Occipital lobe (tissue), 3 donors: ENCODE measurements around the gene MRPL55. TPM values are rescaled to one million over a fixed set of nuclear protein-coding genes. Genes with fewer than 3 reads are reported as not detected.

ENCODE experiments used
- DNase-seq: peaks from one replicate; lab custom pipeline; 2025; lab: John Stamatoyannopoulos, UW
- small RNA-seq: library from RNA; depleted of rRNA; stranded (forward); fragments of <200 nt; gene quantifications from one replicate; pipeline ENCODE3, GENCODE V24; 2014
- total RNA-seq: library from RNA; depleted of rRNA; stranded (reverse); fragments of >200 nt; gene quantifications from one replicate; pipeline ENCODE4 v1.2.3, GENCODE V29; 2014

MRPL55 gene
- total RNA-seq, 1 donor from 2014 or later: 24.8 TPM

DNA sequence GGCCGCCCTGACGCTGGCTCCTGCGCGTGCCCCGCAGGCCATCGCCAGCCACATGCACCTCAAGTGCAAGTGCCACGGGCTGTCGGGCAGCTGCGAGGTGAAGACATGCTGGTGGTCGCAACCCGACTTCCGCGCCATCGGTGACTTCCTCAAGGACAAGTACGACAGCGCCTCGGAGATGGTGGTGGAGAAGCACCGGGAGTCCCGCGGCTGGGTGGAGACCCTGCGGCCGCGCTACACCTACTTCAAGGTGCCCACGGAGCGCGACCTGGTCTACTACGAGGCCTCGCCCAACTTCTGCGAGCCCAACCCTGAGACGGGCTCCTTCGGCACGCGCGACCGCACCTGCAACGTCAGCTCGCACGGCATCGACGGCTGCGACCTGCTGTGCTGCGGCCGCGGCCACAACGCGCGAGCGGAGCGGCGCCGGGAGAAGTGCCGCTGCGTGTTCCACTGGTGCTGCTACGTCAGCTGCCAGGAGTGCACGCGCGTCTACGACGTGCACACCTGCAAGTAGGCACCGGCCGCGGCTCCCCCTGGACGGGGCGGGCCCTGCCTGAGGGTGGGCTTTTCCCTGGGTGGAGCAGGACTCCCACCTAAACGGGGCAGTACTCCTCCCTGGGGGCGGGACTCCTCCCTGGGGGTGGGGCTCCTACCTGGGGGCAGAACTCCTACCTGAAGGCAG lies 50.0 kb downstream of the MRPL55 start:
- no peak for DNase-seq

DNA sequence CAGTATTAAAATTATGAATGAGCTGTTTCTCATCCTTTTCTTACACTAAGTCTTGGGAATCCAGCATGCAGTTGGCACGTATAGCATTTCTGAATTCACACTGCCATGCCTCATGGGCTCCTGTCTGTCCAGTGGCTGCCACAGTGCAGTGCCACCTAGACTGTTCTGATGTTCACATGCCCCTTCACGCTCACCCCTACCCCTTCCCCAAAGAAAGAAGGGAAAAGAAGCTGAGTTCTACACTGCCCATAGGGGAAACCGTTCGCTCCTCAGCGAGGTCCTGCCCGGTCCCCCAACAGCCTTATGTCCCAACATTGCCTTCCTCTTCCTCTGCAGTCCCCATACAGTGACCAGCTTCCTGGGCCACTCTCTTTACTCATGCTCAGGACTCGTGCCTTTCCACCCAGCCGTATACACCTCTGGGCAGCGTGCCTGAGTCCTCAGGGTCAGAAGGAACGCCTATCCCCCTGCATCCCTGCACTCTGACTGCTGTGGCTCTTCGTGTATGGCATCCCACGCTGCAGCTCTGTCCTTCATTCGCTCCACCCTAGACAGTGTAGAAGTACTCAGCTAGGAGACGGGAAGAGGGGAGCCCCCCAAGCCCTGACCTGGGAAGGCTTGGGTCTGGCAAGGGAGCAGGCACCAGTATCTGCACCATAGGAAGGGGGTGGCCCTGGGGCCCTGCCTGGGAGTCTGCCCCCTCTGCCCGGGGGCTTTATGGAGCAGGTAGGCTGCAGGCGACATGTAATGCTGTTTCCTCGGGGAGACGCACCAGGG lies 50.7 kb downstream of the MRPL55 start:
- no peak for DNase-seq

Small RNA genes within 50 kb of the gene (small RNA-seq; reads per million reads assigned to genes)
- gene AL359510.1: not detected

Other genes with a start within 250 kb of the MRPL55 start
- 1.9 TPM for gene WNT9A, start 161.4 kb downstream of the MRPL55 start, total RNA-seq
- gene WNT3A, start 102.3 kb downstream of the MRPL55 start, total RNA-seq: not detected
- 96.2 TPM for gene ARF1, start 26.6 kb downstream of the MRPL55 start, total RNA-seq
- 4.1 TPM for gene C1orf35, start 6.0 kb downstream of the MRPL55 start, total RNA-seq
- gene GUK1, start 31.0 kb upstream of the MRPL55 start, total RNA-seq: 91.6 TPM
- 1.1 TPM for gene GJC2, start 40.6 kb upstream of the MRPL55 start, total RNA-seq
- gene IBA57, start 56.5 kb upstream of the MRPL55 start, total RNA-seq: 4.2 TPM
- gene OBSCN, start 98.7 kb upstream of the MRPL55 start, total RNA-seq: 42.4 TPM